CD4-positive, CD25-positive, alpha-beta regulatory T cell (primary cell): ENCODE data around the gene SIGLEC11. TPM values are rescaled to one million over a fixed set of nuclear protein-coding genes. Genes with fewer than 3 reads are reported as not detected.

Experiments used
- ATAC-seq, 2 donors: fragments of 150-1000 bp; cut with Tn5 transposase; one replicate each; pipeline ENCODE4 v1.10.0; 2021; ENCODE audit warnings: low read depth in 2 of 2, moderate number of reproducible peaks in 2 of 2, moderate library complexity in 1 of 2
- DNase-seq, 3 donors: peaks; one replicate each; pipeline versions ENCODE4 v3.0.0 to v3.0.0-alpha.2; 2012 to 2022; ENCODE audit warnings: mixed read lengths in 1 of 3
- H3K27ac ChIP-seq: one replicate; pipeline ENCODE4 v1.7.0; 2013; ENCODE audit warnings: mild to moderate bottlenecking, low read length; ENCODE audit not compliant: insufficient read depth, poor library complexity, severe bottlenecking
- H3K27me3 ChIP-seq: one replicate; pipeline ENCODE4 v1.7.0; 2013; ENCODE audit warnings: low read length; ENCODE audit not compliant: control insufficient read depth, insufficient read depth
- H3K36me3 ChIP-seq: one replicate; pipeline ENCODE4 v1.7.0; 2013; ENCODE audit warnings: mild to moderate bottlenecking, low read length, moderate library complexity; ENCODE audit not compliant: control insufficient read depth, insufficient read depth
- H3K4me1 ChIP-seq: 2 replicates; pipeline ENCODE4 v1.7.0; 2013; ENCODE audit warnings: mild to moderate bottlenecking, low read length; ENCODE audit not compliant: insufficient read depth, control insufficient read depth, poor library complexity, severe bottlenecking
- H3K4me3 ChIP-seq: one replicate; pipeline ENCODE4 v1.7.0; 2013; ENCODE audit warnings: low read depth, mild to moderate bottlenecking, low read length, moderate library complexity
- H3K9me3 ChIP-seq, 2 experiments: 1 replicate in 1 of 2; 2 replicates in 1 of 2; pipeline ENCODE4 v1.7.0; 2013; ENCODE audit warnings: low read length in 2 of 2, mild to moderate bottlenecking in 1 of 2, moderate library complexity in 1 of 2; ENCODE audit not compliant: control insufficient read depth in 2 of 2
- H3K27ac Mint-ChIP-seq, 3 donors: one replicate each; pipeline ENCODE4 v1.8.0; 2020 to 2022; ENCODE audit warnings: mild to moderate bottlenecking in 3 of 3, mixed read lengths in 3 of 3, moderate library complexity in 2 of 3
- H3K27me3 Mint-ChIP-seq: one replicate; pipeline ENCODE4 v1.8.0; 2022; ENCODE audit warnings: mild to moderate bottlenecking, mixed read lengths
- H3K36me3 Mint-ChIP-seq: one replicate; pipeline ENCODE4 v1.8.0; 2020; ENCODE audit warnings: mixed read lengths
- H3K4me1 Mint-ChIP-seq, 4 donors: one replicate each; pipeline ENCODE4 v1.8.0; 2020 to 2022; ENCODE audit warnings: mixed read lengths in 4 of 4, mild to moderate bottlenecking in 1 of 4
- H3K4me3 Mint-ChIP-seq, 4 donors: one replicate each; pipeline ENCODE4 v1.8.0; 2020 to 2022; ENCODE audit warnings: mild to moderate bottlenecking in 4 of 4, mixed read lengths in 4 of 4, moderate library complexity in 3 of 4
- H3K9me3 Mint-ChIP-seq, 7 donors: one replicate each; pipeline ENCODE4 v1.8.0; 2020 to 2022; ENCODE audit warnings: mixed read lengths in 7 of 7, mild to moderate bottlenecking in 3 of 7, moderate library complexity in 2 of 7
- polyA plus RNA-seq, 4 donors: library from polyadenylated mRNA; unstranded; fragments of 300-500 nt; fragmentation: Illumina TruSeq; gene quantifications; one replicate each; pipeline ENCODE4 v1.2.3, GENCODE V29; 2021
- total RNA-seq: library from RNA; stranded (reverse); gene quantifications from one replicate; pipeline ENCODE4 v1.2.3, GENCODE V29; 2022

Gene SIGLEC11
- total and polyA plus RNA-seq, 5 donors from 2014 or later = not detected

- H3K4me3 ChIP-seq = no peak overlapping the region
- DNase-seq (no peak), ATAC-seq (no peak)
- no peak overlapping the region for H3K4me3 Mint-ChIP-seq
- no peaks in the 10 kb centered on the region for H3K9me3 ChIP-seq
- no peaks in the 10 kb centered on the region for H3K27me3 Mint-ChIP-seq
- no peak overlapping the region for H3K27ac Mint-ChIP-seq
- no peaks in the 10 kb centered on the region for H3K27me3 ChIP-seq
- H3K27ac ChIP-seq = no peak overlapping the region
- H3K4me1 Mint-ChIP-seq = peaks cover 12 to 44% (median 23%) of the 10 kb centered on the region in 4 donors
- no peaks in the 10 kb centered on the region for H3K9me3 Mint-ChIP-seq
- H3K36me3 Mint-ChIP-seq = peaks cover 33% of the 10 kb centered on the region
- H3K36me3 ChIP-seq = peaks cover 32% of the 10 kb centered on the region
- peaks cover 11% of the 10 kb centered on the region for H3K4me1 ChIP-seq
Measured at GRCh38 chr19:49913720-49914119, 47.3 kb downstream of the SIGLEC11 start.

GRCh38 chr19:49912965-49913685, 47.8 kb downstream of the SIGLEC11 start:
- Histone ChIP-seq H3K27ac (no peak overlapping the region), H3K4me3 (no peak overlapping the region), H3K27me3 (no peaks in the 10 kb centered on the region), H3K36me3 (peaks cover 34% of the 10 kb centered on the region), H3K9me3 (no peaks in the 10 kb centered on the region), H3K4me1 (peaks cover 11% of the 10 kb centered on the region)
- H3K9me3 Mint-ChIP-seq = no peaks in the 10 kb centered on the region
- H3K36me3 Mint-ChIP-seq = peaks cover 36% of the 10 kb centered on the region
- no peaks in the 10 kb centered on the region for H3K27me3 Mint-ChIP-seq
- H3K4me3 Mint-ChIP-seq = no peak overlapping the region
- H3K4me1 Mint-ChIP-seq = peaks cover 12 to 40% (median 23%) of the 10 kb centered on the region in 4 donors
- no peak for ATAC-seq
- DNase-seq = no peak
- H3K27ac Mint-ChIP-seq = peak overlapping the region in 1 of 3 donors; percentile 76

GRCh38 chr19:49911381-49912145, 49.4 kb downstream of the SIGLEC11 start:
- no peak for DNase-seq
- Histone ChIP-seq H3K4me3 (no peak overlapping the region), H3K36me3 (peaks cover 28% of the 10 kb centered on the region), H3K9me3 (no peaks in the 10 kb centered on the region), H3K27ac (peak overlapping the region; percentile 29), H3K4me1 (peaks cover 11% of the 10 kb centered on the region), H3K27me3 (no peaks in the 10 kb centered on the region)
- H3K9me3 Mint-ChIP-seq = no peaks in the 10 kb centered on the region
- peak overlapping the region; percentile 58 to 92 (median 79) for H3K27ac Mint-ChIP-seq
- no peak overlapping the region for H3K4me3 Mint-ChIP-seq
- peak; percentile 48 to 60 for ATAC-seq
- H3K27me3 Mint-ChIP-seq = no peaks in the 10 kb centered on the region
- peaks cover 33% of the 10 kb centered on the region for H3K36me3 Mint-ChIP-seq
- H3K4me1 Mint-ChIP-seq = peaks cover 12 to 36% (median 25%) of the 10 kb centered on the region in 4 donors

- Mint-ChIP-seq H3K4me1 (peaks cover 13 to 39% (median 24%) of the 10 kb centered on the region in 4 donors), H3K36me3 (peaks cover 30% of the 10 kb centered on the region), H3K4me3 (no peak overlapping the region), H3K27ac (peak overlapping the region in 1 of 3 donors; percentile 67), H3K27me3 (no peaks in the 10 kb centered on the region), H3K9me3 (no peaks in the 10 kb centered on the region)
- Histone ChIP-seq H3K4me1 (peaks cover 11% of the 10 kb centered on the region), H3K27me3 (no peaks in the 10 kb centered on the region), H3K9me3 (no peaks in the 10 kb centered on the region), H3K27ac (no peak overlapping the region), H3K4me3 (no peak overlapping the region), H3K36me3 (peaks cover 20% of the 10 kb centered on the region)
- no peak for ATAC-seq
- DNase-seq = no peak
Measured at GRCh38 chr19:49910179-49910578, 50.8 kb downstream of the SIGLEC11 start.

- Histone ChIP-seq H3K4me3 (no peak overlapping the region), H3K36me3 (peaks cover 15% of the 10 kb centered on the region), H3K27ac (no peak overlapping the region), H3K4me1 (peaks cover 11% of the 10 kb centered on the region), H3K9me3 (no peaks in the 10 kb centered on the region), H3K27me3 (no peaks in the 10 kb centered on the region)
- H3K4me1 Mint-ChIP-seq = peaks cover 15 to 36% (median 23%) of the 10 kb centered on the region in 4 donors
- H3K27ac Mint-ChIP-seq = peak overlapping the region in 2 of 3 donors; percentile 20 to 74
- no peak for ATAC-seq
- H3K4me3 Mint-ChIP-seq = no peak overlapping the region
- H3K27me3 Mint-ChIP-seq = no peaks in the 10 kb centered on the region
- DNase-seq = no peak
- H3K9me3 Mint-ChIP-seq = no peaks in the 10 kb centered on the region
- H3K36me3 Mint-ChIP-seq = peaks cover 26% of the 10 kb centered on the region
Measured at GRCh38 chr19:49908480-49909420, 52.2 kb downstream of the SIGLEC11 start.

GRCh38 chr19:49907745-49908446, 53.1 kb downstream of the SIGLEC11 start:
- H3K4me1 Mint-ChIP-seq = peaks cover 15 to 34% (median 20%) of the 10 kb centered on the region in 4 donors

More at GRCh38 chr19:49907745-49908446, 53.1 kb downstream of the SIGLEC11 start:
- no peaks in the 10 kb centered on the region for H3K9me3 Mint-ChIP-seq
- H3K9me3 ChIP-seq = no peaks in the 10 kb centered on the region
- H3K4me3 ChIP-seq = no peak overlapping the region
- peaks cover 13% of the 10 kb centered on the region for H3K36me3 ChIP-seq
- ATAC-seq = no peak
- no peaks in the 10 kb centered on the region for H3K27me3 Mint-ChIP-seq
- H3K36me3 Mint-ChIP-seq = peaks cover 19% of the 10 kb centered on the region
- peak overlapping the region in 1 of 3 donors; percentile 60 for H3K27ac Mint-ChIP-seq
- no peak overlapping the region for H3K4me3 Mint-ChIP-seq
- DNase-seq = no peak
- no peak overlapping the region for H3K27ac ChIP-seq
- H3K4me1 ChIP-seq = peaks cover 11% of the 10 kb centered on the region
- no peaks in the 10 kb centered on the region for H3K27me3 ChIP-seq
